HG02970 (cell line): ENCODE measurements around the gene RAB9A.
"Not testable (repeated sequence)": the region's sequence is repeated elsewhere in the genome, so short reads cannot be mapped to it uniquely, and the experiment has no call there.

Source experiments
- ATAC-seq: cut with Tn5 transposase; IDR thresholded peaks from one replicate; pipeline ENCODE4 v1.9.1; 2021; ENCODE audit warnings: mild to moderate bottlenecking, moderate library complexity, moderate number of reproducible peaks; ENCODE audit not compliant: unreplicated experiment, low FRiP score

Gene RAB9A

GRCh38 chrX:13688958-13689740, at the start of gene RAB9A:
TSS of gene RAB9A (plus strand) at chrX:13689128. CDS start at chrX:13708747, 19,619 bp downstream.
- ATAC-seq: peak; percentile 75

- not testable (repeated sequence) for ATAC-seq
These were observed 47.2 kb upstream of the RAB9A start for GRCh38 chrX:13641684-13642083.

GRCh38 chrX:13645464-13646153, 43.3 kb upstream of the RAB9A start:
- no peak for ATAC-seq

GRCh38 chrX:13646154-13646549, 42.8 kb upstream of the RAB9A start:
- ATAC-seq: no peak

GRCh38 chrX:13647709-13648212, 41.2 kb upstream of the RAB9A start:
- no peak for ATAC-seq

GRCh38 chrX:13648336-13648735, 40.6 kb upstream of the RAB9A start:
- ATAC-seq: not testable (repeated sequence)

GRCh38 chrX:13649838-13650237, 39.1 kb upstream of the RAB9A start:
- ATAC-seq: no peak

- no peak for ATAC-seq
These were observed 38.6 kb upstream of the RAB9A start for GRCh38 chrX:13650318-13650717.

GRCh38 chrX:13651150-13651549, 37.8 kb upstream of the RAB9A start:
- ATAC-seq: no peak

- ATAC-seq: no peak
These were observed 36.6 kb upstream of the RAB9A start for GRCh38 chrX:13652287-13652793.

- peak; percentile 95 for ATAC-seq
These were observed 35.9 kb upstream of the RAB9A start, which contains the start of gene TCEANC for GRCh38 chrX:13652850-13653693. TSS of gene TCEANC (plus strand) at chrX:13653141. CDS start at chrX:13662509, 9,368 bp downstream.

GRCh38 chrX:13654116-13654515, 34.8 kb upstream of the RAB9A start:
- no peak for ATAC-seq

GRCh38 chrX:13655674-13656073, 33.3 kb upstream of the RAB9A start:
- no peak for ATAC-seq

- ATAC-seq: no peak
These were observed 30.3 kb upstream of the RAB9A start for GRCh38 chrX:13658602-13659001.

- ATAC-seq: no peak
These were observed 29.9 kb upstream of the RAB9A start for GRCh38 chrX:13659063-13659462.

- ATAC-seq: no peak
These were observed 27.1 kb upstream of the RAB9A start for GRCh38 chrX:13661735-13662288.

GRCh38 chrX:13662355-13662791, 26.6 kb upstream of the RAB9A start:
- no peak for ATAC-seq

GRCh38 chrX:13664020-13664419, 24.9 kb upstream of the RAB9A start:
- ATAC-seq: no peak

- ATAC-seq: no peak
These were observed 22.1 kb upstream of the RAB9A start for GRCh38 chrX:13666836-13667235.

GRCh38 chrX:13667919-13668318, 21.0 kb upstream of the RAB9A start:
- no peak for ATAC-seq
